ENCODE results near the gene CCDC196.

DNA sequence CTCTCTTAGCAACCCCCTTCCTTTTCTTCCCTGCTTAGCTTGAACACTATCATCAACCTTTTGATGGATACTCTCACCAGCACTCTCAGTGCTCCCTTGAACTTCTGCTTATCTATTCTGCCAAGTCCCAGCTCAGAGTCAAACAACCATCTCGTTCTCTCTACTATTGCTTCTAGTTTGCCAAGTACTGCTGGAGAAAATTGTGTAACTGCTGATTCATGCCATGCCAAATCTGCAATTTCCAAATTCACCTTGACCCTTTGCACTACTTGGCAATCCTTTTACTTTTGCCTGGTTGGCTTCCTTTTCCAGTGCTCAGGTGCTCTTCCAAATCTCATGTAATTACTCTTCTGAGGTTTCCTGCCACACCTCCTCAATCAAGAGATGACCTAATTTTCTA is 2.8 kb upstream of the CCDC196 start:
- TF ChIP-seq BHLHE40 (IDR thresholded peaks at IDR 0.05; ENCODE audit: borderline replicate concordance) = no peak
- TF ChIP-seq FOXM1 (IDR thresholded peaks at IDR 0.05; ENCODE audit: borderline replicate concordance) = no peak
- no peak for TF ChIP-seq CTBP1 (IDR thresholded peaks at IDR 0.05; ENCODE audit: borderline replicate concordance)
- no peak for TF ChIP-seq SP1 (IDR thresholded peaks at IDR 0.05)
- TF ChIP-seq, protein P1, sequence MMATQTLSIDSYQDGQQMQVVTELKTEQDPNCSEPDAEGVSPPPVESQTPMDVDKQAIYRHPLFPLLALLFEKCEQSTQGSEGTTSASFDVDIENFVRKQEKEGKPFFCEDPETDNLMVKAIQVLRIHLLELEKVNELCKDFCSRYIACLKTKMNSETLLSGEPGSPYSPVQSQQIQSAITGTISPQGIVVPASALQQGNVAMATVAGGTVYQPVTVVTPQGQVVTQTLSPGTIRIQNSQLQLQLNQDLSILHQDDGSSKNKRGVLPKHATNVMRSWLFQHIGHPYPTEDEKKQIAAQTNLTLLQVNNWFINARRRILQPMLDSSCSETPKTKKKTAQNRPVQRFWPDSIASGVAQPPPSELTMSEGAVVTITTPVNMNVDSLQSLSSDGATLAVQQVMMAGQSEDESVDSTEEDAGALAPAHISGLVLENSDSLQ (IDR thresholded peaks at IDR 0.05) = no peak
- TF ChIP-seq SUZ12 (IDR thresholded peaks at IDR 0.05) = no peak
- no peak for TF ChIP-seq TARDBP (IDR thresholded peaks at IDR 0.05)
- no peak for TF ChIP-seq ELF4 (IDR thresholded peaks at IDR 0.05)
- no peak for TF ChIP-seq ARNT (IDR thresholded peaks at IDR 0.05)
- TF ChIP-seq NFRKB (IDR thresholded peaks at IDR 0.05) = no peak
- TF ChIP-seq ZNF384 (IDR thresholded peaks at IDR 0.05) = no peak
- no peak for TF ChIP-seq FOXK2 (IDR thresholded peaks at IDR 0.05)
- TF ChIP-seq L3MBTL2 (conservative IDR thresholded peaks at IDR 0.05) = no peak
